ENCODE results near the gene KMO. TPM values are rescaled to one million over a fixed set of nuclear protein-coding genes. Genes with fewer than 3 reads are reported as not detected.

Gene KMO
- total RNA-seq, 1 donor from 2014 or later: not detected

- Histone ChIP-seq H3K27ac (no peak overlapping the region), H3F3A (ENCODE audit: low read depth) (no peaks in the 10 kb centered on the region), H3K4me3 (no peak overlapping the region), H3K4me2 (no peak overlapping the region), H3K4me1 (no peaks in the 10 kb centered on the region), H3K36me3 (no peaks in the 10 kb centered on the region), H2AFZ (replicated peaks) (no peak overlapping the region), H3K9me3 (ENCODE audit: low read depth) (no peaks in the 10 kb centered on the region), H3K79me2 (ENCODE audit: low read depth) (no peaks in the 10 kb centered on the region), H3K27me3 (no peaks in the 10 kb centered on the region), H4K20me1 (ENCODE audit: low read depth) (no peaks in the 10 kb centered on the region), H3K9ac (no peak overlapping the region)
- Mint-ChIP-seq H3K4me1 (no peaks in the 10 kb centered on the region), H3K27me3 (ENCODE audit: insufficient read depth, low read depth) (no peaks in the 10 kb centered on the region), H3K36me3 (peaks cover 8% of the 10 kb centered on the region), H3K27ac (no peak overlapping the region), H3K4me3 (no peak overlapping the region), H3K9me3 (no peaks in the 10 kb centered on the region)
- TF ChIP-seq EZH2phosphoT487 (IDR thresholded peaks at IDR 0.05): no peak
- no peak for TF ChIP-seq EZH2 (IDR thresholded peaks at IDR 0.05)
- no peak for TF ChIP-seq CTCF (IDR thresholded peaks at IDR 0.05)
- DNase-seq (ENCODE audit: low spot score): no peak
Measured at GRCh38 chr1:241589521-241589920, 57.3 kb downstream of the KMO start.

- Histone ChIP-seq H3K4me3 (no peak overlapping the region), H3K36me3 (no peaks in the 10 kb centered on the region), H3K27ac (no peak overlapping the region), H3K9me3 (ENCODE audit: low read depth) (no peaks in the 10 kb centered on the region), H2AFZ (replicated peaks) (no peak overlapping the region), H3K79me2 (ENCODE audit: low read depth) (no peaks in the 10 kb centered on the region), H3F3A (ENCODE audit: low read depth) (no peaks in the 10 kb centered on the region), H3K27me3 (no peaks in the 10 kb centered on the region), H3K4me1 (no peaks in the 10 kb centered on the region), H3K9ac (no peak overlapping the region), H4K20me1 (ENCODE audit: low read depth) (no peaks in the 10 kb centered on the region), H3K4me2 (no peak overlapping the region)
- TF ChIP-seq EZH2phosphoT487 (IDR thresholded peaks at IDR 0.05): no peak
- no peak for TF ChIP-seq EZH2 (IDR thresholded peaks at IDR 0.05)
- no peak for TF ChIP-seq CTCF (IDR thresholded peaks at IDR 0.05)
- H3K4me3 Mint-ChIP-seq: no peak overlapping the region
- H3K27ac Mint-ChIP-seq: no peak overlapping the region
- H3K36me3 Mint-ChIP-seq: peaks cover 15% of the 10 kb centered on the region
- DNase-seq (ENCODE audit: low spot score): no peak
- H3K9me3 Mint-ChIP-seq: no peaks in the 10 kb centered on the region
- H3K27me3 Mint-ChIP-seq (ENCODE audit: insufficient read depth, low read depth): no peaks in the 10 kb centered on the region
- H3K4me1 Mint-ChIP-seq: no peaks in the 10 kb centered on the region
Measured at GRCh38 chr1:241590719-241591118, 58.5 kb downstream of the KMO start.

GRCh38 chr1:241591317-241591716 is 59.1 kb downstream of the KMO start:
- H3K27ac ChIP-seq: no peak overlapping the region
- H3K9ac ChIP-seq: no peak overlapping the region
- Mint-ChIP-seq H3K4me3 (no peak overlapping the region), H3K27me3 (ENCODE audit: insufficient read depth, low read depth) (no peaks in the 10 kb centered on the region), H3K27ac (no peak overlapping the region), H3K9me3 (no peaks in the 10 kb centered on the region), H3K36me3 (peaks cover 17% of the 10 kb centered on the region), H3K4me1 (no peaks in the 10 kb centered on the region)
- H4K20me1 ChIP-seq (ENCODE audit: low read depth): no peaks in the 10 kb centered on the region
- no peak for DNase-seq (ENCODE audit: low spot score)
- H3K79me2 ChIP-seq (ENCODE audit: low read depth): no peaks in the 10 kb centered on the region
- no peaks in the 10 kb centered on the region for H3K4me1 ChIP-seq
- no peaks in the 10 kb centered on the region for H3K27me3 ChIP-seq
- no peak overlapping the region for H3K4me3 ChIP-seq
- H3K9me3 ChIP-seq (ENCODE audit: low read depth): no peaks in the 10 kb centered on the region
- H3K36me3 ChIP-seq: no peaks in the 10 kb centered on the region
- H3K4me2 ChIP-seq: no peak overlapping the region
- H2AFZ ChIP-seq (replicated peaks): no peak overlapping the region
- H3F3A ChIP-seq (ENCODE audit: low read depth): no peaks in the 10 kb centered on the region
- TF ChIP-seq EZH2phosphoT487 (IDR thresholded peaks at IDR 0.05) (no peak), EZH2 (IDR thresholded peaks at IDR 0.05) (no peak), CTCF (IDR thresholded peaks at IDR 0.05) (no peak)

Data from neural progenitor cell (in vitro differentiated cells).